Stimulated activated CD4-positive, alpha-beta T cell treated with anti-CD3 and anti-CD28 coated beads, Interleukin-15, amount 100 ng/mL, for 24 hours (primary cell): ENCODE results near the gene ZDHHC17.

Experiments
- DNase-seq: peaks from one replicate; pipeline ENCODE4 v3.0.0-alpha.2; 2020

ZDHHC17 gene

GRCh38 chr12:76836633-76837032 lies 72.7 kb downstream of the ZDHHC17 start:
- no peak for DNase-seq

GRCh38 chr12:76847260-76847659 lies 83.3 kb downstream of the ZDHHC17 start:
- DNase-seq, result no peak

- DNase-seq, result no peak
These were observed 84.2 kb downstream of the ZDHHC17 start for GRCh38 chr12:76848132-76848531.

- no peak for DNase-seq
These were observed 88.2 kb downstream of the ZDHHC17 start for GRCh38 chr12:76852106-76852505.

- no peak for DNase-seq
These were observed 91.4 kb downstream of the ZDHHC17 start for GRCh38 chr12:76855271-76855670.

- no peak for DNase-seq
These were observed 92.2 kb downstream of the ZDHHC17 start for GRCh38 chr12:76856018-76856644.

- DNase-seq, result no peak
These were observed 95.7 kb downstream of the ZDHHC17 start for GRCh38 chr12:76859611-76860010.

GRCh38 chr12:76860256-76860655 lies 96.3 kb downstream of the ZDHHC17 start:
- DNase-seq, result no peak

- no peak for DNase-seq
These were observed 99.2 kb downstream of the ZDHHC17 start for GRCh38 chr12:76863005-76863670.

- DNase-seq, result no peak
These were observed 99.9 kb downstream of the ZDHHC17 start for GRCh38 chr12:76863837-76864236.

- no peak for DNase-seq
These were observed 101.0 kb downstream of the ZDHHC17 start for GRCh38 chr12:76864791-76865400.

- no peak for DNase-seq
These were observed 102.2 kb downstream of the ZDHHC17 start for GRCh38 chr12:76866151-76866567.

GRCh38 chr12:76866726-76867125 lies 102.8 kb downstream of the ZDHHC17 start:
- no peak for DNase-seq

GRCh38 chr12:76871082-76871481 lies 107.2 kb downstream of the ZDHHC17 start:
- DNase-seq, result no peak

GRCh38 chr12:76871742-76872141 lies 107.8 kb downstream of the ZDHHC17 start:
- DNase-seq, result no peak

GRCh38 chr12:76872415-76872814 lies 108.5 kb downstream of the ZDHHC17 start:
- no peak for DNase-seq

GRCh38 chr12:76874027-76874426 lies 110.1 kb downstream of the ZDHHC17 start:
- DNase-seq, result no peak

GRCh38 chr12:76874491-76875190 lies 110.7 kb downstream of the ZDHHC17 start:
- no peak for DNase-seq

GRCh38 chr12:76876696-76877229 lies 112.8 kb downstream of the ZDHHC17 start:
- DNase-seq, result no peak

- DNase-seq, result peak; percentile 27
These were observed 114.4 kb downstream of the ZDHHC17 start for GRCh38 chr12:76878099-76878898.

GRCh38 chr12:76878899-76879709 lies 115.2 kb downstream of the ZDHHC17 start, which contains the start of gene CSRP2:
Gene CSRP2, minus strand, starts transcription at chr12:76879019. Its CDS starts 12,759 bp downstream, at chr12:76866260.
- DNase-seq, result peak; percentile 86
